Common myeloid progenitor, CD34-positive (primary cell): ENCODE data around the gene NTM.

Experiments used
- CTCF ChIA-PET: fragments of 350-600 bp; sonication (Branson Sonifier 250); formaldehyde crosslinking; loops from one replicate; lab custom pipeline; 2021; ENCODE audit warnings: antibody characterized with exemption; lab: Charles Lee
- POLR2A ChIA-PET: fragments of 350-600 bp; sonication (Branson Sonifier 250); formaldehyde crosslinking; loops from one replicate; lab custom pipeline; 2021; ENCODE audit warnings: antibody characterized with exemption; lab: Charles Lee
- DNase-seq, 3 donors: peaks; one replicate each; pipeline versions ENCODE4 v3.0.0 to v3.0.0-alpha.2; 2013
- H3K27ac ChIP-seq, 2 experiments: 1 replicate in 1 of 2; 2 replicates in 1 of 2; pipeline ENCODE4 v1.7.0; 2013; ENCODE audit warnings: inconsistent platforms in 2 of 2, low read length in 2 of 2, mild to moderate bottlenecking in 2 of 2, low read depth in 1 of 2, moderate library complexity in 1 of 2; ENCODE audit not compliant: severe bottlenecking in 2 of 2, insufficient read depth in 1 of 2, poor library complexity in 1 of 2
- H3K27me3 ChIP-seq, 5 experiments: replicated peaks in 2 of 5; 1 replicate in 3 of 5; 2 replicates in 2 of 5; pipeline versions ENCODE4 v1.6.1 to v1.7.0; 2013; ENCODE audit warnings: low read length in 4 of 5, mild to moderate bottlenecking in 2 of 5, moderate library complexity in 2 of 5, inconsistent platforms in 1 of 5; ENCODE audit not compliant: insufficient read depth in 5 of 5, control insufficient read depth in 4 of 5
- H3K36me3 ChIP-seq, 4 experiments: 1 replicate in 2 of 4; 2 replicates in 2 of 4; pipeline versions ENCODE4 v1.6.1 to v1.7.0; 2013; ENCODE audit warnings: low read length in 3 of 4, control low read depth in 1 of 4, mild to moderate bottlenecking in 1 of 4; ENCODE audit not compliant: control insufficient read depth in 4 of 4, insufficient read depth in 4 of 4
- H3K4me1 ChIP-seq, 4 experiments: 1 replicate in 3 of 4; 2 replicates in 1 of 4; pipeline versions ENCODE4 v1.6.1 to v1.7.1; 2013; ENCODE audit warnings: low read length in 3 of 4, mild to moderate bottlenecking in 3 of 4, control low read depth in 1 of 4, inconsistent platforms in 1 of 4, moderate library complexity in 1 of 4; ENCODE audit not compliant: control insufficient read depth in 4 of 4, insufficient read depth in 4 of 4; ENCODE audit errors: control extremely low read depth in 1 of 4
- H3K4me3 ChIP-seq, 7 experiments: 1 replicate in 4 of 7; 2 replicates in 3 of 7; pipeline versions ENCODE4 v1.5.1 to v1.7.0; 2013; ENCODE audit warnings: mild to moderate bottlenecking in 7 of 7, low read length in 6 of 7, moderate library complexity in 6 of 7, inconsistent platforms in 2 of 7, low read depth in 2 of 7, control low read depth in 1 of 7; ENCODE audit not compliant: insufficient read depth in 4 of 7, control insufficient read depth in 1 of 7; ENCODE audit errors: extremely low read depth in 1 of 7
- H3K9me3 ChIP-seq, 5 experiments: 1 replicate in 4 of 5; 2 replicates in 1 of 5; pipeline versions ENCODE4 v1.6.1 to v1.7.1; 2013; ENCODE audit warnings: low read length in 4 of 5, mild to moderate bottlenecking in 2 of 5, inconsistent platforms in 1 of 5, low read depth in 1 of 5, moderate library complexity in 1 of 5; ENCODE audit not compliant: control insufficient read depth in 4 of 5, insufficient read depth in 2 of 5; ENCODE audit errors: control extremely low read depth in 1 of 5
- WGBS: methylation state at CpG from one replicate; pipeline ENCODE4 v1.1.5; 2013; ENCODE audit not compliant: insufficient coverage; 5-methylcytosine and 5-hydroxymethylcytosine counted together

Gene NTM

GRCh38 chr11:131581046-131581445 is 210.6 kb downstream of the NTM start:
- peaks cover 0 to 6% (median 2%) of the 10 kb centered on the region in 4 experiments for H3K4me1 ChIP-seq
- no peaks in the 10 kb centered on the region for H3K9me3 ChIP-seq
- CTCF ChIA-PET = interaction anchor here (0.9 to 13.6 kb wide), 8 partner anchors 11 to 103 kb away, joined by 3 to 136 read pairs (median 6); no protein-coding TSS in a partner anchor
- DNase-seq = no peak
- peaks cover 4 to 29% (median 12%) of the 10 kb centered on the region in 5 experiments for H3K27me3 ChIP-seq
- no peak overlapping the region for H3K4me3 ChIP-seq
- 86% methylated on average over 4 of the region's 6 CpGs for WGBS
- H3K27ac ChIP-seq = no peak overlapping the region
- POLR2A ChIA-PET = no interaction called here
- H3K36me3 ChIP-seq = no peaks in the 10 kb centered on the region

- no peak overlapping the region for H3K27ac ChIP-seq
- H3K4me3 ChIP-seq = no peak overlapping the region
- H3K9me3 ChIP-seq = no peaks in the 10 kb centered on the region
- no peak for DNase-seq
- POLR2A ChIA-PET = no interaction called here
- CTCF ChIA-PET = interaction anchor here (0.7 to 13.6 kb wide), 4 partner anchors 12 to 106 kb away, joined by 3 to 136 read pairs (median 12); no protein-coding TSS in a partner anchor
- peaks cover 0 to 20% (median 10%) of the 10 kb centered on the region in 5 experiments for H3K27me3 ChIP-seq
- H3K36me3 ChIP-seq = no peaks in the 10 kb centered on the region
- 90% methylated on average over 8 of the region's 12 CpGs for WGBS
- peaks cover 0 to 6% (median 2%) of the 10 kb centered on the region in 4 experiments for H3K4me1 ChIP-seq
Measured at GRCh38 chr11:131582021-131582525, 211.7 kb downstream of the NTM start.

GRCh38 chr11:131583421-131583820 is 213.0 kb downstream of the NTM start:
- H3K4me1 ChIP-seq = peaks cover 0 to 6% (median 2%) of the 10 kb centered on the region in 4 experiments
- 88% methylated on average over 1 of the region's 5 CpGs for whole genome bisulfite sequencing
- no peaks in the 10 kb centered on the region for H3K36me3 ChIP-seq
- no peak overlapping the region for H3K4me3 ChIP-seq
- no peak for DNase-seq
- POLR2A ChIA-PET = no interaction called here
- peaks cover 0 to 2% (median 0%) of the 10 kb centered on the region in 5 experiments for H3K9me3 ChIP-seq
- no peak overlapping the region for H3K27ac ChIP-seq
- H3K27me3 ChIP-seq = peaks cover 0 to 11% (median 8%) of the 10 kb centered on the region in 5 experiments
- CTCF ChIA-PET = interaction anchor here (1.7 to 13.6 kb wide), 2 partner anchors 12 to 92 kb away, joined by 3 to 136 read pairs; no protein-coding TSS in a partner anchor

- CTCF ChIA-PET = interaction anchor here (1.7 to 13.6 kb wide), 2 partner anchors 12 to 92 kb away, joined by 3 to 136 read pairs; no protein-coding TSS in a partner anchor
- H3K27ac ChIP-seq = no peak overlapping the region
Measured at GRCh38 chr11:131583938-131584337, 213.5 kb downstream of the NTM start.

GRCh38 chr11:131584785-131585592 is 214.6 kb downstream of the NTM start:
- Histone ChIP-seq H3K4me3 (no peak overlapping the region), H3K36me3 (no peaks in the 10 kb centered on the region), H3K4me1 (peaks cover 0 to 6% (median 2%) of the 10 kb centered on the region in 4 experiments), H3K27ac (no peak overlapping the region), H3K9me3 (peaks cover 0 to 2% (median 0%) of the 10 kb centered on the region in 5 experiments), H3K27me3 (peaks cover 0 to 10% (median 9%) of the 10 kb centered on the region in 5 experiments)
- CTCF ChIA-PET = interaction anchor here (0.9 to 13.6 kb wide), 3 partner anchors 11 to 91 kb away, joined by 3 to 136 read pairs (median 5); no protein-coding TSS in a partner anchor
- DNase-seq = peak; percentile 51 to 79 (median 67)
- 49% methylated on average over 19 of the region's 24 CpGs for WGBS
- POLR2A ChIA-PET = no interaction called here

More at GRCh38 chr11:131583938-131584337, 213.5 kb downstream of the NTM start:
- DNase-seq = no peak
- POLR2A ChIA-PET = no interaction called here
- H3K4me1 ChIP-seq = peaks cover 0 to 6% (median 2%) of the 10 kb centered on the region in 4 experiments
- peaks cover 0 to 10% (median 6%) of the 10 kb centered on the region in 5 experiments for H3K27me3 ChIP-seq
- peaks cover 0 to 2% (median 0%) of the 10 kb centered on the region in 5 experiments for H3K9me3 ChIP-seq
- 91% methylated on average over 6 of the region's 6 CpGs for WGBS
- H3K4me3 ChIP-seq = no peak overlapping the region
- no peaks in the 10 kb centered on the region for H3K36me3 ChIP-seq

GRCh38 chr11:131588057-131588456 is 217.6 kb downstream of the NTM start:
- DNase-seq = no peak
- Histone ChIP-seq H3K27me3 (peaks cover 0 to 17% (median 10%) of the 10 kb centered on the region in 5 experiments), H3K36me3 (no peaks in the 10 kb centered on the region), H3K4me3 (no peak overlapping the region), H3K4me1 (peaks cover 0 to 6% (median 2%) of the 10 kb centered on the region in 4 experiments), H3K9me3 (peaks cover 0 to 2% (median 0%) of the 10 kb centered on the region in 5 experiments), H3K27ac (no peak overlapping the region)
- CTCF ChIA-PET = interaction anchor here (1.2 to 13.6 kb wide), 3 partner anchors 77 to 107 kb away, joined by 3 to 136 read pairs (median 6); no protein-coding TSS in a partner anchor
- POLR2A ChIA-PET = no interaction called here
- 96% methylated on average over 2 of the region's 3 CpGs for WGBS
